ENCODE data around the gene MYO18B.

MYO18B gene

DNA sequence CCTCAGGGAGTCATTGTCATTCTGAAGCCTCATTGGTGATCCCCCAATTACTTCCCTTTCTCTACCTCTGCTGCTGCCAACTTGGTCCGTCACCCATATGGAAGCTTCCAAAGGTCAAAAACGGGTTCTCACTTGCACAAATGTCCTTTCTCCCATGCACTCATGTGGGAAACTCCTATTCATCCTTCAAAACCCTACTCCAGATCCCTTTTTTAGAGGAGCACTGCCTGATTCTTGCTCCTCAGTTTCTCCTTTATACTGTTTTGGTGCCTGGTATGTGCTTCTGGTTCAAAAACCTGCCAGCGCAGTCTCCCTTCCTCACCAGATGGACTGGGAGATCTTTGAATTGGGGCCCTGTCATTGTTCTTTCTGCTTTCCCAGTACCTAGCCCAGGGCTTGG lies 41.9 kb downstream of the MYO18B start:
- no peaks in the 10 kb centered on the region for H3K9me3 ChIP-seq (ENCODE audit: control insufficient read depth in 5 of 5, low read length in 5 of 5)
- H3K4me3 ChIP-seq (ENCODE audit: low read depth in 1 of 5, low read length in 5 of 5) = no peak overlapping the region
- H3K27me3 ChIP-seq (ENCODE audit: control insufficient read depth in 5 of 5, insufficient read depth in 4 of 5, low read length in 5 of 5) = no peaks in the 10 kb centered on the region
- H3K27ac ChIP-seq (ENCODE audit: low read depth, low read length) = no peak overlapping the region
- H3K9ac ChIP-seq (ENCODE audit: low read length in 5 of 5) = no peak overlapping the region
- H3K4me1 ChIP-seq (ENCODE audit: control insufficient read depth in 5 of 5, insufficient read depth in 5 of 5, low read length in 5 of 5) = no peaks in the 10 kb centered on the region
- no peaks in the 10 kb centered on the region for H3K36me3 ChIP-seq (ENCODE audit: control insufficient read depth in 5 of 5, insufficient read depth in 5 of 5, low read length in 5 of 5)

DNA sequence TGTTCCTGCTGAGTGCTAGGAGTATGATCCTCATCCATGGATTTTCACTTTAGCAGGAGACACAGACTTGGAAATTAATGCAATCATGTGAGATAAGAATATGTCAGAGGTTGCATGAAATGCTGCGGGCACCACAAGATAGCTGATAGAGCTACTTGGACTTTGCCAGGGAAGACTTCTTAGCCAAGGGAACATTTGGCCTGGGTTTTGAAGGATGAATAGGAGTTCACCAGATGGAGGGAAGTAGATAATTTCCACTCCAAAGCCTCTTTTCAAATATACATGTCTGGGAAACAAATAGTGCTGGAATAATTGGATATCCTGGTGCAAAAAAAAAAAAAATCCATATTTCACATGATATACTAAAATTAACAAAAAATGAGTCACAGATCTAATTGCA lies 44.2 kb downstream of the MYO18B start:
- Histone ChIP-seq H3K9me3 (ENCODE audit: control insufficient read depth in 5 of 5, low read length in 5 of 5) (no peaks in the 10 kb centered on the region), H3K9ac (ENCODE audit: low read length in 5 of 5) (no peak overlapping the region), H3K36me3 (ENCODE audit: control insufficient read depth in 5 of 5, insufficient read depth in 5 of 5, low read length in 5 of 5) (no peaks in the 10 kb centered on the region), H3K27me3 (ENCODE audit: control insufficient read depth in 5 of 5, insufficient read depth in 4 of 5, low read length in 5 of 5) (no peaks in the 10 kb centered on the region), H3K4me1 (ENCODE audit: control insufficient read depth in 5 of 5, insufficient read depth in 5 of 5, low read length in 5 of 5) (no peaks in the 10 kb centered on the region), H3K27ac (ENCODE audit: low read depth, low read length) (no peak overlapping the region), H3K4me3 (ENCODE audit: low read depth in 1 of 5, low read length in 5 of 5) (no peak overlapping the region)

- Histone ChIP-seq H3K9me3 (ENCODE audit: control insufficient read depth in 5 of 5, low read length in 5 of 5) (no peaks in the 10 kb centered on the region), H3K36me3 (ENCODE audit: control insufficient read depth in 5 of 5, insufficient read depth in 5 of 5, low read length in 5 of 5) (no peaks in the 10 kb centered on the region), H3K4me1 (ENCODE audit: control insufficient read depth in 5 of 5, insufficient read depth in 5 of 5, low read length in 5 of 5) (no peaks in the 10 kb centered on the region), H3K4me3 (ENCODE audit: low read depth in 1 of 5, low read length in 5 of 5) (no peak overlapping the region), H3K9ac (ENCODE audit: low read length in 5 of 5) (no peak overlapping the region), H3K27me3 (ENCODE audit: control insufficient read depth in 5 of 5, insufficient read depth in 4 of 5, low read length in 5 of 5) (no peaks in the 10 kb centered on the region), H3K27ac (ENCODE audit: low read depth, low read length) (no peak overlapping the region)
Observed at GRCh38 chr22:25791556-25791955, 49.6 kb downstream of the MYO18B start.

GRCh38 chr22:25795478-25795877 lies 53.5 kb downstream of the MYO18B start:
- Histone ChIP-seq H3K4me3 (ENCODE audit: low read depth in 1 of 5, low read length in 5 of 5) (no peak overlapping the region), H3K9ac (ENCODE audit: low read length in 5 of 5) (no peak overlapping the region), H3K9me3 (ENCODE audit: control insufficient read depth in 5 of 5, low read length in 5 of 5) (no peaks in the 10 kb centered on the region), H3K4me1 (ENCODE audit: control insufficient read depth in 5 of 5, insufficient read depth in 5 of 5, low read length in 5 of 5) (no peaks in the 10 kb centered on the region), H3K27ac (ENCODE audit: low read depth, low read length) (no peak overlapping the region), H3K36me3 (ENCODE audit: control insufficient read depth in 5 of 5, insufficient read depth in 5 of 5, low read length in 5 of 5) (no peaks in the 10 kb centered on the region), H3K27me3 (ENCODE audit: control insufficient read depth in 5 of 5, insufficient read depth in 4 of 5, low read length in 5 of 5) (peaks cover 0 to 19% (median 2%) of the 10 kb centered on the region in 5 donors)

GRCh38 chr22:25797498-25798290 lies 55.7 kb downstream of the MYO18B start:
- H3K4me1 ChIP-seq (ENCODE audit: control insufficient read depth in 5 of 5, insufficient read depth in 5 of 5, low read length in 5 of 5) = no peaks in the 10 kb centered on the region
- no peak overlapping the region for H3K4me3 ChIP-seq (ENCODE audit: low read depth in 1 of 5, low read length in 5 of 5)
- no peak overlapping the region for H3K27ac ChIP-seq (ENCODE audit: low read depth, low read length)
- H3K27me3 ChIP-seq (ENCODE audit: control insufficient read depth in 5 of 5, insufficient read depth in 4 of 5, low read length in 5 of 5) = peaks cover 0 to 19% (median 2%) of the 10 kb centered on the region in 5 donors
- no peak overlapping the region for H3K9ac ChIP-seq (ENCODE audit: low read length in 5 of 5)
- no peaks in the 10 kb centered on the region for H3K36me3 ChIP-seq (ENCODE audit: control insufficient read depth in 5 of 5, insufficient read depth in 5 of 5, low read length in 5 of 5)
- H3K9me3 ChIP-seq (ENCODE audit: control insufficient read depth in 5 of 5, low read length in 5 of 5) = no peaks in the 10 kb centered on the region

DNA sequence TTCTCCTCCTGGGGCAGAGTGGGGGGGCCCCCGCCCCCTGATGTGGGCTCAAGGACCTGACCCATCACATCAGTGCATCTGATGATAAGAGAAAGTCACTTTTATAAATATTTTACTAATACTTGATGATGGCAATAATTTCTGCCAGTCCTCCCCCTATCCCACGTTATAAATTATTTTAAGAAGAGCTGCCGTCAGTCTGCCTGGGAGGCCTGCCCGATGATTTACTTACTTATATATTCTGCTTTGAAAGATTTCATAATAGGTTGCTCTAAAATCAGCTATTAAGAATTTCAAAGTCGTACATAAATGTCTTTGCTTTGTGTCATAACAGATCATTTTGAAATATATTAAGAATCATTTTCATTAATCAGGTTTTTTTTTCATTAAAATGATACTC lies 58.8 kb downstream of the MYO18B start:
- Histone ChIP-seq H3K4me3 (ENCODE audit: low read depth in 1 of 5, low read length in 5 of 5) (no peak overlapping the region), H3K4me1 (ENCODE audit: control insufficient read depth in 5 of 5, insufficient read depth in 5 of 5, low read length in 5 of 5) (no peaks in the 10 kb centered on the region), H3K27ac (ENCODE audit: low read depth, low read length) (no peak overlapping the region), H3K27me3 (ENCODE audit: control insufficient read depth in 5 of 5, insufficient read depth in 4 of 5, low read length in 5 of 5) (peaks cover 0 to 19% (median 2%) of the 10 kb centered on the region in 5 donors), H3K9me3 (ENCODE audit: control insufficient read depth in 5 of 5, low read length in 5 of 5) (no peaks in the 10 kb centered on the region), H3K9ac (ENCODE audit: low read length in 5 of 5) (no peak overlapping the region), H3K36me3 (ENCODE audit: control insufficient read depth in 5 of 5, insufficient read depth in 5 of 5, low read length in 5 of 5) (no peaks in the 10 kb centered on the region)

DNA sequence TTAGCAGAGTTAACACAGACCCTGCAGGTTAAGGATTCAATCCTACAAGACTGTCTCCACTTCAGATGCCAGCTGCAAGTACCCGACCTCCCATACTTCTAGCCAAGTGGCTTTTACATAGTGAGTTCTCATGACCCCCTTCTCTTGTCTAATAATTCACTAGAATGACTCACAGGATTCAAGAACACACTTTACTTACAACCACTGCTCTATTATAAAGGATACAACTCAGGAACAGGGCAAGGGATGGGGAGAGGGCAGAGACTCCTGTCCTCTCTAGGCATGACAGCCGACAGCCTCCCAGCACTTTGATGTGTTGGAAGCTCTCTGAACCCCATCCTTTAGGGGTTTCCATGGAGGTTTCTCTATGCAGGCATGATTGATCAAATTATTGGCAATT lies 60.0 kb downstream of the MYO18B start:
- H3K9ac ChIP-seq (ENCODE audit: low read length in 5 of 5) = no peak overlapping the region
- H3K27me3 ChIP-seq (ENCODE audit: control insufficient read depth in 5 of 5, insufficient read depth in 4 of 5, low read length in 5 of 5) = peaks cover 0 to 19% (median 2%) of the 10 kb centered on the region in 5 donors

GRCh38 chr22:25804676-25805075 lies 62.7 kb downstream of the MYO18B start:
- Histone ChIP-seq H3K27me3 (ENCODE audit: control insufficient read depth in 5 of 5, insufficient read depth in 4 of 5, low read length in 5 of 5) (peaks cover 0 to 15% (median 0%) of the 10 kb centered on the region in 5 donors), H3K9me3 (ENCODE audit: control insufficient read depth in 5 of 5, low read length in 5 of 5) (peaks cover 3 to 9% (median 7%) of the 10 kb centered on the region in 5 donors), H3K4me3 (ENCODE audit: low read depth in 1 of 5, low read length in 5 of 5) (no peak overlapping the region), H3K36me3 (ENCODE audit: control insufficient read depth in 5 of 5, insufficient read depth in 5 of 5, low read length in 5 of 5) (no peaks in the 10 kb centered on the region), H3K9ac (ENCODE audit: low read length in 5 of 5) (no peak overlapping the region), H3K27ac (ENCODE audit: low read depth, low read length) (no peak overlapping the region), H3K4me1 (ENCODE audit: control insufficient read depth in 5 of 5, insufficient read depth in 5 of 5, low read length in 5 of 5) (no peaks in the 10 kb centered on the region)

More for the DNA sequence above, 60.0 kb downstream of the MYO18B start:
- Histone ChIP-seq H3K4me1 (ENCODE audit: control insufficient read depth in 5 of 5, insufficient read depth in 5 of 5, low read length in 5 of 5) (no peaks in the 10 kb centered on the region), H3K27ac (ENCODE audit: low read depth, low read length) (no peak overlapping the region), H3K4me3 (ENCODE audit: low read depth in 1 of 5, low read length in 5 of 5) (no peak overlapping the region), H3K36me3 (ENCODE audit: control insufficient read depth in 5 of 5, insufficient read depth in 5 of 5, low read length in 5 of 5) (no peaks in the 10 kb centered on the region), H3K9me3 (ENCODE audit: control insufficient read depth in 5 of 5, low read length in 5 of 5) (peaks cover 0 to 2% (median 0%) of the 10 kb centered on the region in 5 donors)

- H3K9me3 ChIP-seq (ENCODE audit: control insufficient read depth in 5 of 5, low read length in 5 of 5) = peaks cover 3 to 9% (median 7%) of the 10 kb centered on the region in 5 donors
- no peak overlapping the region for H3K9ac ChIP-seq (ENCODE audit: low read length in 5 of 5)
- no peaks in the 10 kb centered on the region for H3K4me1 ChIP-seq (ENCODE audit: control insufficient read depth in 5 of 5, insufficient read depth in 5 of 5, low read length in 5 of 5)
- H3K27me3 ChIP-seq (ENCODE audit: control insufficient read depth in 5 of 5, insufficient read depth in 4 of 5, low read length in 5 of 5) = peaks cover 0 to 15% (median 0%) of the 10 kb centered on the region in 5 donors
- H3K36me3 ChIP-seq (ENCODE audit: control insufficient read depth in 5 of 5, insufficient read depth in 5 of 5, low read length in 5 of 5) = no peaks in the 10 kb centered on the region
- no peak overlapping the region for H3K4me3 ChIP-seq (ENCODE audit: low read depth in 1 of 5, low read length in 5 of 5)
- no peak overlapping the region for H3K27ac ChIP-seq (ENCODE audit: low read depth, low read length)
Observed at GRCh38 chr22:25806579-25806978, 64.6 kb downstream of the MYO18B start.

DNA sequence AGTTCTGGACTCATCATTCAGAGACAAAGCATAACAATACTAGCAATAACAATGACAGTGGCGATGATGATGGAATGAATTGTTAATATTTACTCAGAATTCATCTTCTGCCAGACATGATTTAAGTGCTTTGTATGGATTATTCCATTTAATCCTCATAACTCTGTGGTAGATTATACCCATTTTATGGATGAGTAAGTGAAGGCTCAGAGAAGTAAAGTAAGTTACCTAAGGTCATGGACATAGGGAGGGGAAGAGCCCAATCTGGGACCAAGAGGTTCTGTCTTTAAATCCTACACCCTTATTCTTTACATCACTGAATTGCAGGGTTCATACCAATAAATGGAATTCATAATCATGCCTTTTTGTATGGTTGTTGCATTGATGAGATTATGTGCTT lies 72.7 kb downstream of the MYO18B start:
- H3K27me3 ChIP-seq (ENCODE audit: control insufficient read depth in 5 of 5, insufficient read depth in 4 of 5, low read length in 5 of 5) = peaks cover 0 to 11% (median 0%) of the 10 kb centered on the region in 5 donors
- no peak overlapping the region for H3K9ac ChIP-seq (ENCODE audit: low read length in 5 of 5)
- no peaks in the 10 kb centered on the region for H3K4me1 ChIP-seq (ENCODE audit: control insufficient read depth in 5 of 5, insufficient read depth in 5 of 5, low read length in 5 of 5)
- no peak overlapping the region for H3K4me3 ChIP-seq (ENCODE audit: low read depth in 1 of 5, low read length in 5 of 5)
- no peaks in the 10 kb centered on the region for H3K36me3 ChIP-seq (ENCODE audit: control insufficient read depth in 5 of 5, insufficient read depth in 5 of 5, low read length in 5 of 5)
- H3K9me3 ChIP-seq (ENCODE audit: control insufficient read depth in 5 of 5, low read length in 5 of 5) = no peaks in the 10 kb centered on the region
- no peak overlapping the region for H3K27ac ChIP-seq (ENCODE audit: low read depth, low read length)
